Inferior parietal cortex (tissue), 1 donor: ENCODE results near the gene SLC25A28.

ENCODE experiments used
- DNase-seq: peaks from one replicate; pipeline ENCODE4 v3.0.0-alpha.2; 2016; ENCODE audit errors: extremely low spot score

The SLC25A28 gene

GRCh38 chr10:99590799-99591198 lies 29.4 kb downstream of the SLC25A28 start:
- DNase-seq = no peak

GRCh38 chr10:99583687-99584086 lies 36.6 kb downstream of the SLC25A28 start:
- no peak for DNase-seq

- DNase-seq = no peak
Measured at GRCh38 chr10:99582255-99582770, 37.9 kb downstream of the SLC25A28 start.

- DNase-seq = no peak
Measured at GRCh38 chr10:99579971-99580370, 40.3 kb downstream of the SLC25A28 start.

- DNase-seq = no peak
Measured at GRCh38 chr10:99573790-99574189, 46.4 kb downstream of the SLC25A28 start.

GRCh38 chr10:99571816-99572215 lies 48.4 kb downstream of the SLC25A28 start:
- DNase-seq = no peak

GRCh38 chr10:99569961-99570360 lies 50.3 kb downstream of the SLC25A28 start:
- no peak for DNase-seq

- DNase-seq = no peak
Measured at GRCh38 chr10:99569253-99569939, 50.8 kb downstream of the SLC25A28 start.

- peak; percentile 7 for DNase-seq
Measured at GRCh38 chr10:99565166-99565565, 55.1 kb downstream of the SLC25A28 start.

- no peak for DNase-seq
Measured at GRCh38 chr10:99564361-99564760, 55.9 kb downstream of the SLC25A28 start.

GRCh38 chr10:99562631-99563030 lies 57.6 kb downstream of the SLC25A28 start:
- no peak for DNase-seq
